Heart left ventricle (tissue), 13 donors: ENCODE results near the gene ARHGAP15.

Experiments used
- POLR2A ChIP-seq, 2 donors: fragments of 450-650 bp; IDR thresholded peaks; one replicate each; pipeline ENCODE4 v1.6.1; 2017; ENCODE audit warnings: antibody characterized with exemption in 2 of 2, mild to moderate bottlenecking in 2 of 2, moderate library complexity in 2 of 2
- TF ChIP-seq, protein P1 (sequence below), 12 donors: fragments of 200-600 bp; sonication (generic) in 4 of 12; IDR thresholded peaks; one replicate each; pipeline versions ENCODE4 v1.5.0 to v1.8.0; 2018 to 2022; ENCODE audit warnings: antibody characterized with exemption in 12 of 12, mild to moderate bottlenecking in 5 of 12
- donor health status: ischemic (EF 13 %, LVEDD 7.1; RV severe dilation, severe dysfunction).
- donor health status: DM: no; HTN: yes; CAD: no.
- donor health status: DM: no; HTN: no; CAD: no.
- donor health status: ischemic (EF 25% LVEDD 6.9; RV normal size, moderate dysfunction).
- donor health status: ischemic (EF 25% LVEDD 5.7; RV mildly dilated, moderate dysfunction).
- donor health status: ischemic (EF 35%, LVEDD 5.7; RV mildly dilated, moderate dysfunction).
- donor health status: nonischemic (EF 11% LVEDD 7.7; RV severe dilation, severe dysfunction).
- donor health status: DM: yes; HTN: yes; CAD: no.
- donor health status: PGD.
- donor health status: ischemic (EF 29% LVEDD 5.4; RV normal size, mild dysfunction).
- donor health status: nonischemic (EF 23%, LVEDD 6.1; RV moderate dilation, normal function).

DNA sequence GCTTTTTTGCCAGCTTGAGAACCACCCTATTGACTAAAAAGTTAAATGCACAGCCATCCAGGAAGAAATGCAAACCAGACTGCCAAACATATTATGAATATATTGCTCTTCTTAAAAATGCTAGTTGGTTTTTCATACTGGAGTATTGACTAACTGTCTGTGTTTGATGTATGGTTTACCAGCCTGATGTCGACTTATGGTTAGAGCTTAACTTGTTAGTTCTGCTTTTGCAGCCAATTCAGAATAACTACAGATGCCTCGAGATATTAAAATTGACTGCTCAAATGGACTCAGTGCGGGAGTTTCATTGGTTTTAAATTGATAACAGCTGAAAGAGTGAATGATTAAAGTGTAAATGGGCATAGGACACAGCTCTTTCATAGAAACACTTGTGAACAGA lies 369.8 kb downstream of the ARHGAP15 start:
- TF ChIP-seq, protein P1, sequence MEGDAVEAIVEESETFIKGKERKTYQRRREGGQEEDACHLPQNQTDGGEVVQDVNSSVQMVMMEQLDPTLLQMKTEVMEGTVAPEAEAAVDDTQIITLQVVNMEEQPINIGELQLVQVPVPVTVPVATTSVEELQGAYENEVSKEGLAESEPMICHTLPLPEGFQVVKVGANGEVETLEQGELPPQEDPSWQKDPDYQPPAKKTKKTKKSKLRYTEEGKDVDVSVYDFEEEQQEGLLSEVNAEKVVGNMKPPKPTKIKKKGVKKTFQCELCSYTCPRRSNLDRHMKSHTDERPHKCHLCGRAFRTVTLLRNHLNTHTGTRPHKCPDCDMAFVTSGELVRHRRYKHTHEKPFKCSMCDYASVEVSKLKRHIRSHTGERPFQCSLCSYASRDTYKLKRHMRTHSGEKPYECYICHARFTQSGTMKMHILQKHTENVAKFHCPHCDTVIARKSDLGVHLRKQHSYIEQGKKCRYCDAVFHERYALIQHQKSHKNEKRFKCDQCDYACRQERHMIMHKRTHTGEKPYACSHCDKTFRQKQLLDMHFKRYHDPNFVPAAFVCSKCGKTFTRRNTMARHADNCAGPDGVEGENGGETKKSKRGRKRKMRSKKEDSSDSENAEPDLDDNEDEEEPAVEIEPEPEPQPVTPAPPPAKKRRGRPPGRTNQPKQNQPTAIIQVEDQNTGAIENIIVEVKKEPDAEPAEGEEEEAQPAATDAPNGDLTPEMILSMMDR (IDR thresholded peaks at IDR 0.05): no peak
- no peak for TF ChIP-seq POLR2A (IDR thresholded peaks at IDR 0.05)
